ENCODE data around the gene CYBA. TPM values are rescaled to one million over a fixed set of nuclear protein-coding genes. Genes with fewer than 3 reads are reported as not detected.

Gene CYBA
- total RNA-seq, 2 experiments from 2014 or later, result 505 to 513 TPM

GRCh38 chr16:88633684-88634140, 17.1 kb downstream of the CYBA start:
- peaks cover 23% of the 10 kb centered on the region for H3K4me1 Mint-ChIP-seq
- peaks cover 2% of the 10 kb centered on the region for H3K36me3 Mint-ChIP-seq
- peak overlapping the region; percentile 77 for H3K27ac Mint-ChIP-seq
- H3K9me3 Mint-ChIP-seq, result no peaks in the 10 kb centered on the region
- DNase-seq (peak; percentile 68), ATAC-seq (ENCODE audit: low read depth) (peak; percentile 35)
- H3K27me3 Mint-ChIP-seq, result peaks cover 16% of the 10 kb centered on the region
- POLR2A ChIA-PET, result interaction anchor here (0.8 to 1.8 kb wide), 6 partner anchors 10 to 70 kb away, joined by 3 to 10 read pairs (median 4); partner anchors contain the start of gene ZC3H18
- peak overlapping the region; percentile 80 for H3K4me3 Mint-ChIP-seq

- Mint-ChIP-seq H3K27ac (peak overlapping the region; percentile 63), H3K36me3 (peaks cover 2% of the 10 kb centered on the region), H3K4me3 (no peak overlapping the region), H3K27me3 (peaks cover 6% of the 10 kb centered on the region), H3K9me3 (no peaks in the 10 kb centered on the region), H3K4me1 (peaks cover 16% of the 10 kb centered on the region)
- DNase-seq (no peak), ATAC-seq (ENCODE audit: low read depth) (no peak)
- POLR2A ChIA-PET, result interaction anchor here (0.6 to 1.8 kb wide), 5 partner anchors 12 to 93 kb away, joined by 3 to 10 read pairs (median 4); partner anchors contain the start of gene ZC3H18
These were observed 18.3 kb downstream of the CYBA start for GRCh38 chr16:88632587-88632930.

- no peaks in the 10 kb centered on the region for H3K9me3 Mint-ChIP-seq
- peaks cover under 1% of the 10 kb centered on the region for H3K27me3 Mint-ChIP-seq
- POLR2A ChIA-PET, result interaction anchor here (1.1 to 1.8 kb wide), 3 partner anchors 13 to 53 kb away, joined by 3 to 4 read pairs (median 4); no protein-coding TSS in a partner anchor
- peak overlapping the region; percentile 63 for H3K27ac Mint-ChIP-seq
- ATAC-seq (ENCODE audit: low read depth) (no peak), DNase-seq (no peak)
- H3K4me3 Mint-ChIP-seq, result no peak overlapping the region
- H3K4me1 Mint-ChIP-seq, result peaks cover 11% of the 10 kb centered on the region
- no peaks in the 10 kb centered on the region for H3K36me3 Mint-ChIP-seq
These were observed 18.8 kb downstream of the CYBA start for GRCh38 chr16:88631920-88632586.

GRCh38 chr16:88631384-88631783, 19.5 kb downstream of the CYBA start:
- ATAC-seq (ENCODE audit: low read depth) (no peak), DNase-seq (no peak)
- POLR2A ChIA-PET, result interaction anchor here (1.1 to 1.3 kb wide), 2 partner anchors 13 to 19 kb away, joined by 3 to 4 read pairs; no protein-coding TSS in a partner anchor
- H3K9me3 Mint-ChIP-seq, result no peaks in the 10 kb centered on the region
- H3K36me3 Mint-ChIP-seq, result peaks cover under 1% of the 10 kb centered on the region
- peaks cover 10% of the 10 kb centered on the region for H3K4me1 Mint-ChIP-seq
- no peak overlapping the region for H3K27ac Mint-ChIP-seq
- H3K27me3 Mint-ChIP-seq, result no peaks in the 10 kb centered on the region
- no peak overlapping the region for H3K4me3 Mint-ChIP-seq

- H3K27ac Mint-ChIP-seq, result no peak overlapping the region
- peaks cover 2% of the 10 kb centered on the region for H3K36me3 Mint-ChIP-seq
- H3K4me1 Mint-ChIP-seq, result peaks cover 9% of the 10 kb centered on the region
- ATAC-seq (ENCODE audit: low read depth) (no peak), DNase-seq (no peak)
- H3K4me3 Mint-ChIP-seq, result no peak overlapping the region
- POLR2A ChIA-PET, result interaction anchor here (1.3 kb wide), 1 partner anchor 19 kb away, joined by 4 read pairs; no protein-coding TSS in a partner anchor
- no peaks in the 10 kb centered on the region for H3K27me3 Mint-ChIP-seq
- H3K9me3 Mint-ChIP-seq, result no peaks in the 10 kb centered on the region
These were observed 19.9 kb downstream of the CYBA start for GRCh38 chr16:88630941-88631340.

- H3K27me3 Mint-ChIP-seq, result no peaks in the 10 kb centered on the region
- H3K36me3 Mint-ChIP-seq, result peaks cover 3% of the 10 kb centered on the region
- peaks cover 8% of the 10 kb centered on the region for H3K4me1 Mint-ChIP-seq
- ATAC-seq (ENCODE audit: low read depth), result no peak
- H3K27ac Mint-ChIP-seq, result no peak overlapping the region
- no peaks in the 10 kb centered on the region for H3K9me3 Mint-ChIP-seq
- DNase-seq, result no peak
- POLR2A ChIA-PET, result no interaction called here
- H3K4me3 Mint-ChIP-seq, result no peak overlapping the region
These were observed 20.4 kb downstream of the CYBA start for GRCh38 chr16:88630433-88630832.

GRCh38 chr16:88629835-88630234, 21.0 kb downstream of the CYBA start:
- no peak overlapping the region for H3K4me3 Mint-ChIP-seq
- no peak overlapping the region for H3K27ac Mint-ChIP-seq
- POLR2A ChIA-PET, result interaction anchor here (1.4 kb wide), 1 partner anchor 10 kb away, joined by 4 read pairs; no protein-coding TSS in a partner anchor
- ATAC-seq (ENCODE audit: low read depth) (no peak), DNase-seq (no peak)
- H3K9me3 Mint-ChIP-seq, result no peaks in the 10 kb centered on the region
- no peaks in the 10 kb centered on the region for H3K27me3 Mint-ChIP-seq
- H3K4me1 Mint-ChIP-seq, result peaks cover 5% of the 10 kb centered on the region
- H3K36me3 Mint-ChIP-seq, result peaks cover 3% of the 10 kb centered on the region

- no peak overlapping the region for H3K27ac Mint-ChIP-seq
- peaks cover 3% of the 10 kb centered on the region for H3K36me3 Mint-ChIP-seq
- H3K4me3 Mint-ChIP-seq, result no peak overlapping the region
These were observed 22.3 kb downstream of the CYBA start for GRCh38 chr16:88628512-88628974.

GRCh38 chr16:88627531-88628411, 23.1 kb downstream of the CYBA start:
- ATAC-seq (ENCODE audit: low read depth), result no peak
- POLR2A ChIA-PET, result no interaction called here
- peaks cover 8% of the 10 kb centered on the region for H3K36me3 Mint-ChIP-seq
- no peak overlapping the region for H3K27ac Mint-ChIP-seq
- no peaks in the 10 kb centered on the region for H3K9me3 Mint-ChIP-seq
- H3K4me3 Mint-ChIP-seq, result no peak overlapping the region
- peaks cover 3% of the 10 kb centered on the region for H3K4me1 Mint-ChIP-seq
- H3K27me3 Mint-ChIP-seq, result no peaks in the 10 kb centered on the region
- no peak for DNase-seq

More at GRCh38 chr16:88628512-88628974, 22.3 kb downstream of the CYBA start:
- POLR2A ChIA-PET, result interaction anchor here (1.4 kb wide), 1 partner anchor 9 kb away, joined by 4 read pairs; no protein-coding TSS in a partner anchor
- no peak for DNase-seq
- Mint-ChIP-seq H3K4me1 (peaks cover 4% of the 10 kb centered on the region), H3K9me3 (no peaks in the 10 kb centered on the region), H3K27me3 (no peaks in the 10 kb centered on the region)
- ATAC-seq (ENCODE audit: low read depth), result no peak

- no peaks in the 10 kb centered on the region for H3K9me3 Mint-ChIP-seq
- H3K4me3 Mint-ChIP-seq, result no peak overlapping the region
- DNase-seq (no peak), ATAC-seq (ENCODE audit: low read depth) (no peak)
- H3K36me3 Mint-ChIP-seq, result peaks cover 8% of the 10 kb centered on the region
- H3K27me3 Mint-ChIP-seq, result no peaks in the 10 kb centered on the region
- POLR2A ChIA-PET, result no interaction called here
- H3K4me1 Mint-ChIP-seq, result no peaks in the 10 kb centered on the region
- H3K27ac Mint-ChIP-seq, result no peak overlapping the region
These were observed 24.2 kb downstream of the CYBA start for GRCh38 chr16:88626646-88627045.

- Mint-ChIP-seq H3K4me1 (peaks cover 7% of the 10 kb centered on the region), H3K27ac (no peak overlapping the region), H3K9me3 (no peaks in the 10 kb centered on the region), H3K36me3 (peaks cover 8% of the 10 kb centered on the region), H3K4me3 (no peak overlapping the region), H3K27me3 (no peaks in the 10 kb centered on the region)
- no peak for ATAC-seq (ENCODE audit: low read depth)
- no peak for DNase-seq
- POLR2A ChIA-PET, result no interaction called here
These were observed 25.8 kb downstream of the CYBA start for GRCh38 chr16:88624977-88625576.

- no peaks in the 10 kb centered on the region for H3K27me3 Mint-ChIP-seq
- DNase-seq (no peak), ATAC-seq (ENCODE audit: low read depth) (no peak)
- peaks cover 8% of the 10 kb centered on the region for H3K36me3 Mint-ChIP-seq
- H3K27ac Mint-ChIP-seq, result no peak overlapping the region
- no peak overlapping the region for H3K4me3 Mint-ChIP-seq
- H3K4me1 Mint-ChIP-seq, result peaks cover 12% of the 10 kb centered on the region
- POLR2A ChIA-PET, result no interaction called here
- no peaks in the 10 kb centered on the region for H3K9me3 Mint-ChIP-seq
These were observed 26.4 kb downstream of the CYBA start for GRCh38 chr16:88624481-88624880.

- H3K27ac Mint-ChIP-seq, result no peak overlapping the region
- peaks cover 8% of the 10 kb centered on the region for H3K36me3 Mint-ChIP-seq
- no peak overlapping the region for H3K4me3 Mint-ChIP-seq
- POLR2A ChIA-PET, result interaction anchor here (0.9 kb wide), 1 partner anchor 10 kb away, joined by 3 read pairs; no protein-coding TSS in a partner anchor
- H3K9me3 Mint-ChIP-seq, result no peaks in the 10 kb centered on the region
- DNase-seq, result no peak
- no peaks in the 10 kb centered on the region for H3K27me3 Mint-ChIP-seq
- H3K4me1 Mint-ChIP-seq, result peaks cover 17% of the 10 kb centered on the region
- ATAC-seq (ENCODE audit: low read depth), result no peak
These were observed 27.0 kb downstream of the CYBA start for GRCh38 chr16:88623858-88624257.

All from activated naive CD8-positive, alpha-beta T cell treated with anti-CD3 and anti-CD28 coated beads, Interleukin-2, amount 10 ng/mL, durations not matched to agents 7 days and 5 days (primary cell).